Measurements from ENCODE around the gene ABL1.
A peak's percentile ranks its signal among the peaks of the same experiment; 100 is the strongest.

ABL1 gene

GRCh38 chr9:130932255-130933079 lies 97.4 kb downstream of the ABL1 start:
- no peak for DNase-seq (ENCODE audit: low spot score)

DNA sequence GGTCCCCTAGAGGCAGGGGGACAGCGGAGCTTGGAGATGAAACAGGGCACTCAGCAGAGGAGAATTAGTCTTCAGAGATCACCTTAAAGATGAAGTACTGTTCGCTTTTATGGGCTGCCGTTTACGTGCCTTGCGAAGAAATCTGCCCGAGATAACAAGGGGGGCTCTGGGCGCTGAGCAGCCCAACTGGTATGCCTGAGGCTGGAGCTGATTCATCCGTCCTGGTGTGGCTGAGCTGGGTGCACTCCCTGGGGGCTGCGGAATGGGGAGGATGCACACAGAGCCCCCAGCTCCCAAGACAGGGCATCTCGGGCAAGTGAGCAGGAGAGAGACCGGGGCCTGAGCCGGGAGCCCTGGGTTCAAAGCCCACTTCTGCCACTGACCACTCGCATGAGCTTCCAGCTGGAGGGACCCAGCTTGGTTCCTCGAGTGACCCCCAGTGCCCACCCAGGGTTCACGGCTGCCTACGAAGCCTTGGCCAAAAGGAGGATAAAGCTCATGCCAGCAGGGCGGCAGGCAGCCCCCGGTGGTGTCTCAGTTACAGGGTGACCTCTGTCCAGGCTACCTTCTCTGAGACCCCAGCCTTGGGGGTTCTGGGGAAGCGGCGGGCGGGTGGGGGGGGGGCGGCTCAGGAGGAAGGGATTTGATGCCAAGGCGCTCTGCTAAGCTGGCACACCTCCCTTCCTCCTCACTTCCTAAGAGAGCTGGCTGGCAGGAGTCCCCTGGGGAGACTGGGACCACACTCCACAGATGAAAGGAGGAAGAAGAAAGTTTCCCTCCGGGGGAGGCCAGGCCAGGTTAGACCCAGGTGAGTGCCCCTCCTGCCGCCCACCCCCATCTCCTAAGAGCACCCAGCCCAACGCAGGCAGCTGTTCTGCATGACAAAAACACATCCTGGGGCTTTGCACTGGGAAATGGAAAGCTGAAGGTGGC lies 98.3 kb downstream of the ABL1 start:
- no peak for DNase-seq (ENCODE audit: low spot score)

GRCh38 chr9:130934246-130934645 lies 99.2 kb downstream of the ABL1 start:
- no peak for DNase-seq (ENCODE audit: low spot score)

- DNase-seq (ENCODE audit: low spot score): no peak
Measured at GRCh38 chr9:130934702-130935647, 99.9 kb downstream of the ABL1 start.

DNA sequence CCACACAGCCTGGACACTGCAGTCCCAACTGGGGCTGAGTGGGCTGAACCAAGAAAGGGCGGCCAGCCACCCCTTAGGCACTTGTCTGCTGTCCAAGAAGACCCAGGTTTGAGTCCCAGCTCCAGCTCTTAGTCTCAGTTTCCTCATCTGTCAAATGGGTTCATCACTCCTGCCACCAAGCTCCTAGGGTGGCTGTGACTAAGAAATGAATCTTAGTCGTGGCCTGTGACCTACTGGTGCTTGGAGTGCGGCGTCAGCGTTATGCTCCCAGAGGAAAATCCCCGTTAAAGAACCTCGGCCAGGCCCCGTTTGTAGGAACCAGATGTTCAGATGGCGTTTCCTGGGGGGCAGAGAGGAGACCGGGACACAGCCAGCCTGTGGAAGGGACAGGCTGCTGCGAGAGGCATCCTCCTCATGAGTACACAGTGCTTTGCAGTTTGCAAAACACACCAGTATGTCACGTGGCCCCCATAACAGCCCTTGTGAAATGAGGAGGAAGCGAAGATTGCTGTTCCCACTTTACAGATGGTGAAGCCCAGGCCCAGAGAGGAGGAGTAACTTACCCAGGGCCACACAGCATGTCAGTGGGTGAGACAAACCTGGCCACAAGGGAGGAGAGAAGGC lies 100.7 kb downstream of the ABL1 start:
- no peak for DNase-seq (ENCODE audit: low spot score)

GRCh38 chr9:130936285-130937117 lies 101.4 kb downstream of the ABL1 start:
- DNase-seq (ENCODE audit: low spot score): peak; percentile 59

All from cerebellar cortex (tissue), 1 donor.